H1 (cell line): ENCODE data around the gene ARHGEF12. TPM values are rescaled to one million over a fixed set of nuclear protein-coding genes. Genes with fewer than 3 reads are reported as not detected.

Source experiments
- CTCF ChIA-PET: fragments of 300-600 bp; sonication (Branson Sonifier 250); formaldehyde crosslinking; loops from one replicate; lab custom pipeline; 2021; ENCODE audit not compliant: partially characterized antibody; lab: Charles Lee
- POLR2A ChIA-PET: fragments of 300-600 bp; sonication (Branson Sonifier 250); formaldehyde crosslinking; loops from one replicate; lab custom pipeline; 2021; ENCODE audit warnings: inconsistent platforms; ENCODE audit not compliant: partially characterized antibody; lab: Charles Lee
- DNase-seq, 2 experiments: peaks; one replicate each; pipeline versions ENCODE4 v3.0.0 to v3.0.0-alpha.2; 2010 to 2022; ENCODE audit warnings: low spot score in 2 of 2, low read depth in 1 of 2, mixed read lengths in 1 of 2
- FAIRE-seq: peaks from 2 replicates; lab custom pipeline; 2011; peaks lifted over from hg19 to GRCh38; lab: Jason Lieb, UNC
- H2AFZ ChIP-seq: 2 replicates; pipeline ENCODE4 v1.8.1; 2012; ENCODE audit warnings: low read length, inconsistent platforms
- H2AK5ac ChIP-seq: 2 replicates; pipeline ENCODE4 v1.6.1; 2013; ENCODE audit warnings: low read depth, low read length
- H2BK120ac ChIP-seq: replicated peaks from 2 replicates; pipeline ENCODE3; 2013; ENCODE audit warnings: low read depth, low read length, inconsistent platforms
- H2BK12ac ChIP-seq: 2 replicates; pipeline ENCODE4 v1.6.1; 2013; ENCODE audit warnings: low read depth, low read length
- H2BK15ac ChIP-seq: 2 replicates; pipeline ENCODE4 v1.6.1; 2013; ENCODE audit warnings: low read length
- H2BK20ac ChIP-seq: 2 replicates; pipeline ENCODE4 v1.6.1; 2013; ENCODE audit warnings: low read length
- H2BK5ac ChIP-seq: 2 replicates; pipeline ENCODE4 v1.6.1; 2013; ENCODE audit warnings: low read depth, low read length
- H3K14ac ChIP-seq: 2 replicates; pipeline ENCODE4 v1.6.1; 2013; ENCODE audit warnings: inconsistent platforms; ENCODE audit not compliant: insufficient read length
- H3K18ac ChIP-seq: 2 replicates; pipeline ENCODE4 v1.6.1; 2013; ENCODE audit warnings: low read length; ENCODE audit errors: extremely low read depth
- H3K23ac ChIP-seq: 2 replicates; pipeline ENCODE4 v1.6.1; 2013; ENCODE audit warnings: inconsistent platforms; ENCODE audit not compliant: insufficient read length
- H3K23me2 ChIP-seq: 2 replicates; pipeline ENCODE4 v1.6.1; 2013; ENCODE audit warnings: low read depth, low read length
- H3K27ac ChIP-seq: 2 replicates; pipeline ENCODE4 v1.6.1; 2011; ENCODE audit warnings: low read depth, low read length, inconsistent platforms
- H3K27me3 ChIP-seq, 4 experiments: replicated peaks in 1 of 4; 1 replicate in 1 of 4; 2 replicates in 3 of 4; pipeline versions ENCODE4 v1.6.1 to v1.8.1; 2011 to 2013; ENCODE audit warnings: low read length in 3 of 4, mild to moderate bottlenecking in 3 of 4, inconsistent platforms in 2 of 4, mixed read lengths in 2 of 4, moderate library complexity in 1 of 4; ENCODE audit not compliant: control insufficient read depth in 3 of 4, insufficient read depth in 3 of 4; ENCODE audit errors: extremely low read depth in 1 of 4
- H3K36me3 ChIP-seq, 4 experiments: 2 replicates each; pipeline versions ENCODE4 v1.6.1 to v1.8.1; 2011 to 2013; ENCODE audit warnings: mild to moderate bottlenecking in 4 of 4, low read length in 3 of 4, moderate library complexity in 2 of 4, control low read depth in 1 of 4, inconsistent platforms in 1 of 4; ENCODE audit not compliant: insufficient read depth in 4 of 4, control insufficient read depth in 2 of 4
- H3K4ac ChIP-seq: replicated peaks from 2 replicates; pipeline ENCODE3; 2013; ENCODE audit warnings: low read length, low read depth, mixed read lengths, inconsistent platforms; ENCODE audit not compliant: insufficient read length
- H3K4me1 ChIP-seq, 4 experiments: replicated peaks in 1 of 4; 1 replicate in 1 of 4; 2 replicates in 3 of 4; pipeline versions ENCODE4 v1.6.1 to v1.8.1; 2011 to 2013; ENCODE audit warnings: low read length in 3 of 4, inconsistent platforms in 2 of 4, mixed read lengths in 1 of 4; ENCODE audit not compliant: insufficient read depth in 4 of 4, control insufficient read depth in 3 of 4
- H3K4me2 ChIP-seq, 2 experiments: 2 replicates each; pipeline versions ENCODE4 v1.6.1 to v1.8.1; 2011 to 2013; ENCODE audit warnings: low read depth in 2 of 2, low read length in 2 of 2, control low read depth in 1 of 2, inconsistent platforms in 1 of 2, mild to moderate bottlenecking in 1 of 2; ENCODE audit not compliant: insufficient read depth in 1 of 2
- H3K4me3 ChIP-seq, 4 experiments: fragments of 200-600, 300-600 bp in 1 of 4; sonication (generic), shearing (Covaris generic), sonication (Bioruptor Twin) in 1 of 4; 2 replicates each; pipeline versions ENCODE4 v1.5.1 to v1.8.1; 2011 to 2016; ENCODE audit warnings: low read length in 4 of 4, low read depth in 3 of 4, control low read depth in 2 of 4, inconsistent platforms in 2 of 4, mild to moderate bottlenecking in 2 of 4, mixed read lengths in 1 of 4, moderate library complexity in 1 of 4; ENCODE audit not compliant: insufficient read depth in 2 of 4; ENCODE audit errors: extremely low read depth in 1 of 4
- H3K56ac ChIP-seq: replicated peaks from 2 replicates; pipeline ENCODE3; 2013; ENCODE audit warnings: low read depth, mild to moderate bottlenecking, mixed read lengths, low read length, inconsistent platforms; ENCODE audit not compliant: insufficient read length
- H3K79me1 ChIP-seq: 2 replicates; pipeline ENCODE4 v1.6.1; 2013; ENCODE audit warnings: low read depth, low read length, control low read depth
- H3K79me2 ChIP-seq, 2 experiments: 2 replicates each; pipeline versions ENCODE4 v1.6.1 to v1.8.1; 2012 to 2013; ENCODE audit warnings: low read length in 2 of 2, mild to moderate bottlenecking in 2 of 2, inconsistent platforms in 1 of 2; ENCODE audit not compliant: insufficient read depth in 2 of 2, control insufficient read depth in 1 of 2
- H3K9ac ChIP-seq, 4 experiments: replicated peaks in 1 of 4; 1 replicate in 1 of 4; 2 replicates in 3 of 4; pipeline versions ENCODE4 v1.6.1 to v1.8.1; 2011 to 2013; ENCODE audit warnings: low read depth in 3 of 4, low read length in 3 of 4, control low read depth in 2 of 4, mild to moderate bottlenecking in 2 of 4, moderate library complexity in 2 of 4, inconsistent platforms in 1 of 4; ENCODE audit errors: extremely low read depth in 1 of 4
- H3K9me3 ChIP-seq, 2 experiments: 2 replicates each; pipeline versions ENCODE4 v1.6.1 to v1.8.1; 2012 to 2013; ENCODE audit warnings: mild to moderate bottlenecking in 2 of 2, moderate library complexity in 2 of 2, control low read depth in 1 of 2, inconsistent platforms in 1 of 2, low read depth in 1 of 2, low read length in 1 of 2, mixed read lengths in 1 of 2; ENCODE audit not compliant: insufficient read depth in 2 of 2
- H4K20me1 ChIP-seq, 2 experiments: replicated peaks in 1 of 2; 2 replicates each; pipeline versions ENCODE3 to v1.8.1; 2011 to 2013; ENCODE audit warnings: inconsistent platforms in 2 of 2, low read length in 2 of 2, mild to moderate bottlenecking in 1 of 2; ENCODE audit not compliant: insufficient read depth in 2 of 2, control insufficient read depth in 1 of 2
- H4K5ac ChIP-seq: 2 replicates; pipeline ENCODE4 v1.6.1; 2013; ENCODE audit warnings: low read length, low read depth, mixed read lengths, inconsistent platforms; ENCODE audit not compliant: insufficient read length
- H4K8ac ChIP-seq: 2 replicates; pipeline ENCODE4 v1.8.0; 2013; ENCODE audit warnings: mild to moderate bottlenecking, moderate library complexity, low read length, inconsistent platforms; ENCODE audit not compliant: insufficient read depth; ENCODE audit errors: extremely low read depth
- H4K91ac ChIP-seq: replicated peaks from 2 replicates; pipeline ENCODE3; 2013; ENCODE audit warnings: low read length, mixed read lengths, inconsistent platforms; ENCODE audit not compliant: insufficient read length
- CHD1 ChIP-seq: IDR thresholded peaks from 2 replicates; pipeline ENCODE4 v1.6.1; 2012; ENCODE audit warnings: low read depth, low read length, improper control_type of control experiment
- EZH2 ChIP-seq: fragments of 200-600 bp; sonication (generic); IDR thresholded peaks from 2 replicates; pipeline ENCODE4 v1.7.1; 2012; ENCODE audit warnings: low read depth, mild to moderate bottlenecking, moderate library complexity, low read length, inconsistent platforms; ENCODE audit not compliant: severe bottlenecking
- JUND ChIP-seq: IDR thresholded peaks from 2 replicates; pipeline ENCODE4 v1.6.1; 2011; ENCODE audit warnings: mild to moderate bottlenecking, improper control_type of control experiment, low read length
- KDM4A ChIP-seq: IDR thresholded peaks from one replicate; pipeline ENCODE4 v1.7.1; 2012; ENCODE audit warnings: low read depth, mild to moderate bottlenecking, moderate library complexity, low read length, inconsistent platforms; ENCODE audit not compliant: severe bottlenecking
- MAFK ChIP-seq: IDR thresholded peaks from 2 replicates; pipeline ENCODE4 v1.6.1; 2012; ENCODE audit warnings: low read depth, mild to moderate bottlenecking, improper control_type of control experiment, low read length
- POLR2A ChIP-seq, 2 experiments: IDR thresholded peaks; 1 replicate in 1 of 2; 2 replicates in 1 of 2; pipeline ENCODE4 v1.6.1; 2011; ENCODE audit warnings: low read depth in 2 of 2, low read length in 2 of 2, mild to moderate bottlenecking in 2 of 2; ENCODE audit errors: control extremely low read depth in 1 of 2
- POLR2AphosphoS5 ChIP-seq: IDR thresholded peaks from 2 replicates; pipeline ENCODE4 v1.6.1; 2011; ENCODE audit warnings: low read depth, low read length
- RBBP5 ChIP-seq: IDR thresholded peaks from 2 replicates; pipeline ENCODE4 v1.7.1; 2012; ENCODE audit warnings: low read depth, mild to moderate bottlenecking, inconsistent platforms, low read length, moderate library complexity, borderline replicate concordance
- SIN3A ChIP-seq, 2 experiments: IDR thresholded peaks in 1 of 2; conservative IDR thresholded peaks in 1 of 2; 2 replicates each; pipeline ENCODE4 v1.6.1; 2011 to 2012; ENCODE audit warnings: low read length in 2 of 2, improper control_type of control experiment in 1 of 2, low read depth in 1 of 2, mild to moderate bottlenecking in 1 of 2
- WGBS, 2 experiments: shearing (Covaris generic) in 1 of 2; methylation state at CpG; one replicate each; pipeline versions ENCODE4 v1.1.6 to v1.1.7; 2013 to 2015; ENCODE audit warnings: low lambda C conversion rate in 2 of 2, mixed read lengths in 2 of 2, inconsistent platforms in 1 of 2, low coverage in 1 of 2, missing lambda C conversion rate in 1 of 2; ENCODE audit not compliant: insufficient replicate concordance in 2 of 2, insufficient coverage in 1 of 2, insufficient read length in 1 of 2; ENCODE audit errors: extremely low coverage in 1 of 2, missing lambda C conversion rate in 1 of 2; 5-methylcytosine and 5-hydroxymethylcytosine counted together
- polyA plus RNA-seq, 7 experiments: library from polyadenylated mRNA; depleted of rRNA in 3 of 7; stranded (reverse) in 5 of 7; unstranded in 2 of 7; fragments of >200 nt in 5 of 7; fragments of 200-250 nt in 2 of 7; gene quantifications; 1 replicate in 5 of 7; 2 replicates in 1 of 7; 4 replicates in 1 of 7; pipeline versions ENCODE4 v1.2.1 to v1.2.3, GENCODE V29; 2011 to 2013; ENCODE audit warnings: missing spikeins in 2 of 7, mixed read lengths in 2 of 7
- total RNA-seq: library from RNA; stranded (reverse); fragmentation: NEBNext Ultra II Directional; extraction: Animal tissue kit (Norgen Biotek cat#: 25700); gene quantifications from 2 replicates; pipeline ENCODE4 v1.2.1, GENCODE V29; 2021
- TF ChIP-seq, protein P1 (sequence below): IDR thresholded peaks from 2 replicates; pipeline ENCODE4 v1.6.1; 2012; ENCODE audit warnings: low read length, inconsistent platforms

ARHGEF12 gene
- total and polyA plus RNA-seq, 2 of the 8 experiments (the other 6 are each of a cell fraction or from before 2014, with no cell fraction given): 5.1 to 33.7 TPM

DNA sequence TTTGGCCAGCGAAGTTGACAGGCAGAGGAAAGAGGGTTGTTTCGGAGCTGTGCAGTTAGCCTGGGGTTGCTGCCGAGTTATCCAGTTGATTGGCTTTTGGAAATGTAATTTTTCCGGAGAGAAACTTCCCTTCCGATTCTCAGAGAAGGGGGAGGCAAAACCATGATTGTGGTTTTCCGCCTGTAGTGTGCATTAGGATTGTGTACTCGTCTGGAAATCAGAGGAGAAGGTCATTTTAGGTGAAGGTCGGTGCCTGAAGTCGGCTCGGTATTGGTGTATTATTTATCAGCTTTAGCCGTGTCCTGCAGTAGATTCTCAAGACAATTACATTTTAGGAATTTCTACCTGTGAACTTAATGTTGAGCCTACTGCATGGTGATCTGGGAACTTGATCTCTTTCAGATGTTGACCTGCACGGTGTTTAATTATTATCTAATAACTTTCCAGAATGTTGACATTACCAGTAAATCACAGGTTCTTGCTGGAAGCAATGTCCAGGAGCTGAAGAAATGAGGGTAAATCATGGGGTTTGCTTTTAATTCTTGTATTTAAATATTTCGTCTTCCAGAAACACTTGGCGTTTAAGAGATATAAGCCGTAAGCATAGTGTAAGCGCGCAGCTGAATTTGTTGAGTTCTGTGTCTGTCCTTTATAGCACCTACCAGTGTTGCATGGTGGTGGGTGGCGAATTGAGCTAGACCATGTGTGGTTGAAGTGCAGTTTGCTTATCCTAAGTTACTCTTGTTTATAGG is 1.3 kb downstream of the ARHGEF12 start:
- FAIRE-seq: no peak
- H2BK20ac ChIP-seq: no peak overlapping the region
- WGBS, 2 experiments: 20% methylated on average over 18 of the region's 18 CpGs; no CpG with 5 or more reads in 1 of the 2 experiments
- TF ChIP-seq, protein P1, sequence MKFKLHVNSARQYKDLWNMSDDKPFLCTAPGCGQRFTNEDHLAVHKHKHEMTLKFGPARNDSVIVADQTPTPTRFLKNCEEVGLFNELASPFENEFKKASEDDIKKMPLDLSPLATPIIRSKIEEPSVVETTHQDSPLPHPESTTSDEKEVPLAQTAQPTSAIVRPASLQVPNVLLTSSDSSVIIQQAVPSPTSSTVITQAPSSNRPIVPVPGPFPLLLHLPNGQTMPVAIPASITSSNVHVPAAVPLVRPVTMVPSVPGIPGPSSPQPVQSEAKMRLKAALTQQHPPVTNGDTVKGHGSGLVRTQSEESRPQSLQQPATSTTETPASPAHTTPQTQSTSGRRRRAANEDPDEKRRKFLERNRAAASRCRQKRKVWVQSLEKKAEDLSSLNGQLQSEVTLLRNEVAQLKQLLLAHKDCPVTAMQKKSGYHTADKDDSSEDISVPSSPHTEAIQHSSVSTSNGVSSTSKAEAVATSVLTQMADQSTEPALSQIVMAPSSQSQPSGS: no peak
- no peak for TF ChIP-seq JUND
- no peak for TF ChIP-seq EZH2
- TF ChIP-seq SIN3A (conservative IDR thresholded peaks at IDR 0.05 in 1 of 2, IDR thresholded peaks at IDR 0.05 in 1 of 2; ENCODE audit: low read depth in 1 of 2, low read length in 2 of 2): no peak
- TF ChIP-seq KDM4A: no peak
- no peak for TF ChIP-seq MAFK
- TF ChIP-seq RBBP5: no peak
- TF ChIP-seq POLR2A (IDR thresholded peaks at IDR 0.05; ENCODE audit: control extremely low read depth in 1 of 2, low read depth in 2 of 2, low read length in 2 of 2): no peak
- no peak for TF ChIP-seq POLR2AphosphoS5
- TF ChIP-seq CHD1: no peak

More for the DNA sequence above, 1.3 kb downstream of the ARHGEF12 start:
- Histone ChIP-seq H2AFZ (no peak overlapping the region), H3K79me1 (no peaks in the 10 kb centered on the region), H2BK12ac (no peak overlapping the region), H3K79me2 (peaks cover 8 to 57% of the 10 kb centered on the region in 2 experiments; a peak in 3 of 4 replicates), H3K4me3 (peak overlapping the region; percentile 89 to 98 (median 96)), H3K4me2 (peak overlapping the region; percentile 82 to 90), H3K18ac (no peak overlapping the region), H4K8ac (no peak overlapping the region; the same call in 1 of the 2 replicates), H3K9ac (peak overlapping the region; percentile 40 to 69 (median 60); a peak in 6 of 7 replicates), H3K27me3 (no peaks in the 10 kb centered on the region), H4K20me1 (peaks cover 3 to 8% of the 10 kb centered on the region in 2 experiments), H3K4me1 (peaks cover 0 to 8% (median 5%) of the 10 kb centered on the region in 4 experiments; a peak in 6 of 7 replicates), H2BK120ac (no peak overlapping the region), H3K4ac (no peak overlapping the region), H3K36me3 (no peaks in the 10 kb centered on the region), H3K14ac (no peak overlapping the region), H4K5ac (no peak overlapping the region), H3K9me3 (no peaks in the 10 kb centered on the region), H3K23ac (no peak overlapping the region), H2AK5ac (no peak overlapping the region), H3K56ac (no peak overlapping the region), H4K91ac (no peak overlapping the region), H2BK5ac (no peak overlapping the region), H2BK15ac (no peak overlapping the region), H3K23me2 (peaks cover 10% of the 10 kb centered on the region), H3K27ac (no peak overlapping the region)
- POLR2A ChIA-PET: interaction anchor here (0.6 to 3.8 kb wide), 2 partner anchors 11 to 66 kb away, joined by 3 to 27 read pairs; partner anchors contain the start of gene TLCD5
- CTCF ChIA-PET: interaction anchor here (0.8 to 2.4 kb wide), 3 partner anchors 12 to 48 kb away, joined by 3 to 7 read pairs (median 5); no protein-coding TSS in a partner anchor
- no peak for DNase-seq
